Muscle of leg (tissue), 9 donors: Measurements from ENCODE around the gene PLD4. TPM values are rescaled to one million over a fixed set of nuclear protein-coding genes. Genes with fewer than 3 reads are reported as not detected.

Source experiments
- polyA plus RNA-seq, 8 donors: library from polyadenylated mRNA; unstranded; fragments of 120-200 nt; gene quantifications; one replicate each; pipeline versions ENCODE4 v1.2.1 to v1.2.3, GENCODE V29; 2013; ENCODE audit warnings: inconsistent platforms in 1 of 8, low replicate concordance in 1 of 8; ENCODE audit not compliant: insufficient read length in 8 of 8, insufficient read depth in 1 of 8
- total RNA-seq: library from RNA; stranded (reverse); fragments of 120-200 nt; gene quantifications from one replicate; pipeline ENCODE4 v1.2.4, GENCODE V29; 2013

The PLD4 gene
- total and polyA plus RNA-seq, 9 donors: 3.1 to 9.7 (median 6.3) TPM

Other genes starting within 250 kb of the PLD4 start
- 31.1 TPM for gene INF2, start 235.3 kb upstream of the PLD4 start, total RNA-seq
- 10 to 100 TPM; 36.5 to 63.8 (median 48.8) TPM for gene INF2, start 235.3 kb upstream of the PLD4 start, polyA plus RNA-seq
- gene ADSS1, start 200.7 kb upstream of the PLD4 start, total RNA-seq: 42.3 TPM
- 10 to 100 TPM; 31.3 to 78.5 (median 57.7) TPM for gene ADSS1, start 200.7 kb upstream of the PLD4 start, polyA plus RNA-seq
- 92.4 TPM for gene SIVA1, start 171.7 kb upstream of the PLD4 start, total RNA-seq
- 100 to 1,000 TPM in 1 of 8 donors, 10 to 100 TPM in 7; 66.1 to 110 (median 81.7) TPM for gene SIVA1, start 171.7 kb upstream of the PLD4 start, polyA plus RNA-seq
- 135 TPM for gene AKT1, start 129.1 kb upstream of the PLD4 start, total RNA-seq
- 100 to 1,000 TPM; 137 to 255 (median 220) TPM for gene AKT1, start 129.1 kb upstream of the PLD4 start, polyA plus RNA-seq
- 3.3 TPM for gene ZBTB42, start 123.8 kb upstream of the PLD4 start, total RNA-seq
- 1 to 10 TPM; 4.2 to 7.2 (median 5.3) TPM for gene ZBTB42, start 123.8 kb upstream of the PLD4 start, polyA plus RNA-seq
- gene CEP170B, start 59.6 kb upstream of the PLD4 start, total RNA-seq: 1.6 TPM
- gene CEP170B, start 59.6 kb upstream of the PLD4 start, polyA plus RNA-seq: 1 to 10 TPM; 1.8 to 5.1 (median 2.8) TPM
- gene AHNAK2, start 53.5 kb downstream of the PLD4 start, total RNA-seq: 21.6 TPM
- 10 to 100 TPM in 7 of 8 donors, 1 to 10 TPM in 1; 6.6 to 24.0 (median 18.1) TPM for gene AHNAK2, start 53.5 kb downstream of the PLD4 start, polyA plus RNA-seq
- 5.1 TPM for gene CLBA1, start 60.9 kb downstream of the PLD4 start, total RNA-seq
- 1 to 10 TPM; 3.5 to 7.1 (median 4.5) TPM for gene CLBA1, start 60.9 kb downstream of the PLD4 start, polyA plus RNA-seq
- 15.6 TPM for gene CDCA4, start 96.2 kb downstream of the PLD4 start, total RNA-seq
- gene CDCA4, start 96.2 kb downstream of the PLD4 start, polyA plus RNA-seq: 10 to 100 TPM; 16.5 to 28.0 (median 22.4) TPM
- 0.75 TPM for gene GPR132, start 140.6 kb downstream of the PLD4 start, total RNA-seq
- 1 to 10 TPM in 2 of 8 donors, under 1 TPM in 6; 0.41 to 1.5 (median 0.69) TPM for gene GPR132, start 140.6 kb downstream of the PLD4 start, polyA plus RNA-seq
- gene JAG2, start 243.9 kb downstream of the PLD4 start, total RNA-seq: 23.8 TPM
- 10 to 100 TPM; 24.5 to 53.7 (median 46.1) TPM for gene JAG2, start 243.9 kb downstream of the PLD4 start, polyA plus RNA-seq